DOHH2 (cell line): ENCODE data around the gene PARG.

Experiments
- EZH2phosphoT487 ChIP-seq: fragments of 200-600 bp; sonication (generic); IDR thresholded peaks from 2 replicates; pipeline ENCODE4 v1.6.1; 2017; ENCODE audit warnings: borderline replicate concordance, mild to moderate bottlenecking, antibody characterized with exemption, low read length, moderate library complexity, mixed read lengths
- TF ChIP-seq, protein P1 (sequence below): fragments of 200-600 bp; sonication (generic); IDR thresholded peaks from one replicate; pipeline ENCODE4 v1.5.1; 2014; ENCODE audit warnings: antibody characterized with exemption, mild to moderate bottlenecking, low read depth, low read length; ENCODE audit not compliant: poor library complexity, severe bottlenecking

DNA sequence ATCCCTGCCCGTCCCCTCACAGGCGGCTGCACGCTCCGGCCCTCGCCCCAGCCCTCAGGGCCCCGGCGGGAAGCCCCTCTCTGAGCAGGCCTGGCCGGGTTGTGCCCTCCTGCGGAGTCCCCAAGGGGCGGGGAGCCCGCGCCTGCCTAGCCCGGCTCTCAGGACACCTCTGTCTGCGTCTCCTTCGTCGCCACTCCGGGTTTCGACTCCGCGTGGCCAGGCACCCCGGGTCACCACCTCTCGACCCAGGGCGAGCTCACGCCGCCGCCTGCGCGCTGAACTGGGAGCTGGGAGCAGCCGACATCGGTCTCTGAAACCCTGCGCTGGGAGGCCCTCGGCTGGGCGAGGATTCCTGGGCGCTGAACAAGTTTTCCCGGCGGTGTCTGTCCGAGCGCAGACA is 173.5 kb downstream of the PARG start:
- TF ChIP-seq, protein P1, sequence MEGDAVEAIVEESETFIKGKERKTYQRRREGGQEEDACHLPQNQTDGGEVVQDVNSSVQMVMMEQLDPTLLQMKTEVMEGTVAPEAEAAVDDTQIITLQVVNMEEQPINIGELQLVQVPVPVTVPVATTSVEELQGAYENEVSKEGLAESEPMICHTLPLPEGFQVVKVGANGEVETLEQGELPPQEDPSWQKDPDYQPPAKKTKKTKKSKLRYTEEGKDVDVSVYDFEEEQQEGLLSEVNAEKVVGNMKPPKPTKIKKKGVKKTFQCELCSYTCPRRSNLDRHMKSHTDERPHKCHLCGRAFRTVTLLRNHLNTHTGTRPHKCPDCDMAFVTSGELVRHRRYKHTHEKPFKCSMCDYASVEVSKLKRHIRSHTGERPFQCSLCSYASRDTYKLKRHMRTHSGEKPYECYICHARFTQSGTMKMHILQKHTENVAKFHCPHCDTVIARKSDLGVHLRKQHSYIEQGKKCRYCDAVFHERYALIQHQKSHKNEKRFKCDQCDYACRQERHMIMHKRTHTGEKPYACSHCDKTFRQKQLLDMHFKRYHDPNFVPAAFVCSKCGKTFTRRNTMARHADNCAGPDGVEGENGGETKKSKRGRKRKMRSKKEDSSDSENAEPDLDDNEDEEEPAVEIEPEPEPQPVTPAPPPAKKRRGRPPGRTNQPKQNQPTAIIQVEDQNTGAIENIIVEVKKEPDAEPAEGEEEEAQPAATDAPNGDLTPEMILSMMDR, result no peak
- no peak for TF ChIP-seq EZH2phosphoT487
